ENCODE measurements around the gene TIAM1.

The TIAM1 gene

GRCh38 chr21:31222142-31222541 lies 121.9 kb downstream of the TIAM1 start:
- H3K9me2 ChIP-seq (replicated peaks; ENCODE audit: control insufficient read depth, low read length), result no peaks in the 10 kb centered on the region
- no peaks in the 10 kb centered on the region for H3K36me3 ChIP-seq (ENCODE audit: control insufficient read depth, low read length)
- no peaks in the 10 kb centered on the region for H3F3A ChIP-seq (ENCODE audit: control insufficient read depth, insufficient read depth)
- H3K79me2 ChIP-seq (ENCODE audit: control insufficient read depth, low read length), result no peaks in the 10 kb centered on the region
- no peaks in the 10 kb centered on the region for H3K27me3 ChIP-seq (ENCODE audit: control insufficient read depth, low read length)
- no peak overlapping the region for H3K4me2 ChIP-seq (ENCODE audit: low read length)
- H3K27ac ChIP-seq (ENCODE audit: low read depth, low read length), result no peak overlapping the region
- H3K4me3 ChIP-seq (ENCODE audit: low read length), result no peak overlapping the region
- H3K4me1 ChIP-seq (ENCODE audit: control insufficient read depth, low read length), result no peaks in the 10 kb centered on the region
- no peaks in the 10 kb centered on the region for H4K20me1 ChIP-seq (ENCODE audit: control insufficient read depth, insufficient read depth, low read depth, low read length)
- H3K9me3 ChIP-seq (ENCODE audit: control insufficient read depth, insufficient read depth, low read length), result no peaks in the 10 kb centered on the region
- TF ChIP-seq, protein P1, sequence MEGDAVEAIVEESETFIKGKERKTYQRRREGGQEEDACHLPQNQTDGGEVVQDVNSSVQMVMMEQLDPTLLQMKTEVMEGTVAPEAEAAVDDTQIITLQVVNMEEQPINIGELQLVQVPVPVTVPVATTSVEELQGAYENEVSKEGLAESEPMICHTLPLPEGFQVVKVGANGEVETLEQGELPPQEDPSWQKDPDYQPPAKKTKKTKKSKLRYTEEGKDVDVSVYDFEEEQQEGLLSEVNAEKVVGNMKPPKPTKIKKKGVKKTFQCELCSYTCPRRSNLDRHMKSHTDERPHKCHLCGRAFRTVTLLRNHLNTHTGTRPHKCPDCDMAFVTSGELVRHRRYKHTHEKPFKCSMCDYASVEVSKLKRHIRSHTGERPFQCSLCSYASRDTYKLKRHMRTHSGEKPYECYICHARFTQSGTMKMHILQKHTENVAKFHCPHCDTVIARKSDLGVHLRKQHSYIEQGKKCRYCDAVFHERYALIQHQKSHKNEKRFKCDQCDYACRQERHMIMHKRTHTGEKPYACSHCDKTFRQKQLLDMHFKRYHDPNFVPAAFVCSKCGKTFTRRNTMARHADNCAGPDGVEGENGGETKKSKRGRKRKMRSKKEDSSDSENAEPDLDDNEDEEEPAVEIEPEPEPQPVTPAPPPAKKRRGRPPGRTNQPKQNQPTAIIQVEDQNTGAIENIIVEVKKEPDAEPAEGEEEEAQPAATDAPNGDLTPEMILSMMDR (IDR thresholded peaks at IDR 0.05; ENCODE audit: low read depth, low read length, poor library complexity, severe bottlenecking), result no peak
- no peak for TF ChIP-seq EZH2phosphoT487 (IDR thresholded peaks at IDR 0.05; ENCODE audit: borderline replicate concordance, low read length)

DNA sequence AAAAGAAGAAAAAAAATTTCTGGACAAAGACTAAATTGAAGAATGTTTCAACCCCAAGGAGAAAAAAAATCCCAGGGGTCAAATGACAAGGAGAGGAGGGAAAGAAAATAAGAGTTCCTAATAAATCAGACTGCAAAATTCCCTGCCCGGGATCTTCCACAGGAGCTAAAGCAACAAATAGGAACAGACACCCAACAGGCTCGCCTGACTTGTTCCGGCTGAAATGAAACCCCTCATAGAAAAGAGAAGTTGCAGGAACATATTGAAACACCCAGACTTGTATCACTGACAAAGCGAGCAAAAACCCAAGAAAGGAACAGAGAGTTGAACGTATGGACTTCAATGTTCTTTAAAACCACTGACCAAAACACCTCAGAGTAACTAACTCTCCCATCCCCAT lies 123.0 kb downstream of the TIAM1 start:
- no peak overlapping the region for H3K27ac ChIP-seq (ENCODE audit: low read depth, low read length)
- TF ChIP-seq, protein P1 (IDR thresholded peaks at IDR 0.05; ENCODE audit: low read depth, low read length, poor library complexity, severe bottlenecking), result no peak
- TF ChIP-seq EZH2phosphoT487 (IDR thresholded peaks at IDR 0.05; ENCODE audit: borderline replicate concordance, low read length), result no peak

GRCh38 chr21:31220575-31220974 lies 123.5 kb downstream of the TIAM1 start:
- Histone ChIP-seq H3F3A (ENCODE audit: control insufficient read depth, insufficient read depth) (no peaks in the 10 kb centered on the region), H3K4me2 (ENCODE audit: low read length) (no peak overlapping the region)

More for the DNA sequence above, 123.0 kb downstream of the TIAM1 start:
- no peaks in the 10 kb centered on the region for H3K9me2 ChIP-seq (replicated peaks; ENCODE audit: control insufficient read depth, low read length)
- no peaks in the 10 kb centered on the region for H3K36me3 ChIP-seq (ENCODE audit: control insufficient read depth, low read length)
- no peaks in the 10 kb centered on the region for H3K9me3 ChIP-seq (ENCODE audit: control insufficient read depth, insufficient read depth, low read length)
- no peaks in the 10 kb centered on the region for H4K20me1 ChIP-seq (ENCODE audit: control insufficient read depth, insufficient read depth, low read depth, low read length)
- H3F3A ChIP-seq (ENCODE audit: control insufficient read depth, insufficient read depth), result no peaks in the 10 kb centered on the region
- no peaks in the 10 kb centered on the region for H3K4me1 ChIP-seq (ENCODE audit: control insufficient read depth, low read length)
- no peaks in the 10 kb centered on the region for H3K27me3 ChIP-seq (ENCODE audit: control insufficient read depth, low read length)
- H3K79me2 ChIP-seq (ENCODE audit: control insufficient read depth, low read length), result no peaks in the 10 kb centered on the region
- H3K4me2 ChIP-seq (ENCODE audit: low read length), result no peak overlapping the region
- no peak overlapping the region for H3K4me3 ChIP-seq (ENCODE audit: low read length)

More at GRCh38 chr21:31220575-31220974, 123.5 kb downstream of the TIAM1 start:
- Histone ChIP-seq H3K9me2 (replicated peaks; ENCODE audit: control insufficient read depth, low read length) (no peaks in the 10 kb centered on the region), H3K9me3 (ENCODE audit: control insufficient read depth, insufficient read depth, low read length) (no peaks in the 10 kb centered on the region), H4K20me1 (ENCODE audit: control insufficient read depth, insufficient read depth, low read depth, low read length) (no peaks in the 10 kb centered on the region), H3K27ac (ENCODE audit: low read depth, low read length) (no peak overlapping the region), H3K4me1 (ENCODE audit: control insufficient read depth, low read length) (no peaks in the 10 kb centered on the region), H3K4me3 (ENCODE audit: low read length) (no peak overlapping the region), H3K27me3 (ENCODE audit: control insufficient read depth, low read length) (no peaks in the 10 kb centered on the region), H3K79me2 (ENCODE audit: control insufficient read depth, low read length) (no peaks in the 10 kb centered on the region), H3K36me3 (ENCODE audit: control insufficient read depth, low read length) (no peaks in the 10 kb centered on the region)
- TF ChIP-seq EZH2phosphoT487 (IDR thresholded peaks at IDR 0.05; ENCODE audit: borderline replicate concordance, low read length), result no peak
- TF ChIP-seq, protein P1 (IDR thresholded peaks at IDR 0.05; ENCODE audit: low read depth, low read length, poor library complexity, severe bottlenecking), result no peak

All from DOHH2 (cell line).